Ishikawa (cell line): ENCODE measurements around the gene ATP5PO.

ENCODE experiments used
- CEBPB ChIP-seq: IDR thresholded peaks from 2 replicates; pipeline ENCODE4 v1.6.1; 2012
- CREB1 ChIP-seq: IDR thresholded peaks from 2 replicates; pipeline ENCODE4 v1.6.1; 2012; ENCODE audit warnings: low read depth
- EGR1 ChIP-seq: IDR thresholded peaks from 2 replicates; pipeline ENCODE4 v1.6.1; 2012
- EP300 ChIP-seq: IDR thresholded peaks from 2 replicates; pipeline ENCODE4 v1.6.1; 2012; ENCODE audit warnings: borderline replicate concordance
- FOXM1 ChIP-seq: IDR thresholded peaks from 2 replicates; pipeline ENCODE4 v1.6.1; 2012; ENCODE audit warnings: low read depth, borderline replicate concordance
- NFIC ChIP-seq: IDR thresholded peaks from 2 replicates; pipeline ENCODE4 v1.6.1; 2012
- RAD21 ChIP-seq: IDR thresholded peaks from 2 replicates; pipeline ENCODE4 v1.6.1; 2012; ENCODE audit warnings: low read depth
- TAF1 ChIP-seq: IDR thresholded peaks from 2 replicates; pipeline ENCODE4 v1.6.1; 2012; ENCODE audit warnings: low read depth, mild to moderate bottlenecking
- TCF12 ChIP-seq: IDR thresholded peaks from 2 replicates; pipeline ENCODE4 v1.6.1; 2012; ENCODE audit warnings: low read depth
- TEAD4 ChIP-seq: IDR thresholded peaks from 2 replicates; pipeline ENCODE4 v1.6.1; 2012
- YY1 ChIP-seq: IDR thresholded peaks from 2 replicates; pipeline ENCODE4 v1.6.1; 2012; ENCODE audit warnings: low read depth
- ZBTB7A ChIP-seq: IDR thresholded peaks from 2 replicates; pipeline ENCODE4 v1.6.1; 2012; ENCODE audit warnings: low read depth
- TF ChIP-seq, protein P1 (sequence below): IDR thresholded peaks from 2 replicates; pipeline ENCODE4 v1.6.1; 2012
- TF ChIP-seq, protein P2 (sequence below): IDR thresholded peaks from 2 replicates; pipeline ENCODE4 v1.6.1; 2012
- TF ChIP-seq, protein P3 (sequence below): IDR thresholded peaks from 2 replicates; pipeline ENCODE4 v1.6.1; 2012; ENCODE audit warnings: low read depth, mild to moderate bottlenecking

The ATP5PO gene

DNA sequence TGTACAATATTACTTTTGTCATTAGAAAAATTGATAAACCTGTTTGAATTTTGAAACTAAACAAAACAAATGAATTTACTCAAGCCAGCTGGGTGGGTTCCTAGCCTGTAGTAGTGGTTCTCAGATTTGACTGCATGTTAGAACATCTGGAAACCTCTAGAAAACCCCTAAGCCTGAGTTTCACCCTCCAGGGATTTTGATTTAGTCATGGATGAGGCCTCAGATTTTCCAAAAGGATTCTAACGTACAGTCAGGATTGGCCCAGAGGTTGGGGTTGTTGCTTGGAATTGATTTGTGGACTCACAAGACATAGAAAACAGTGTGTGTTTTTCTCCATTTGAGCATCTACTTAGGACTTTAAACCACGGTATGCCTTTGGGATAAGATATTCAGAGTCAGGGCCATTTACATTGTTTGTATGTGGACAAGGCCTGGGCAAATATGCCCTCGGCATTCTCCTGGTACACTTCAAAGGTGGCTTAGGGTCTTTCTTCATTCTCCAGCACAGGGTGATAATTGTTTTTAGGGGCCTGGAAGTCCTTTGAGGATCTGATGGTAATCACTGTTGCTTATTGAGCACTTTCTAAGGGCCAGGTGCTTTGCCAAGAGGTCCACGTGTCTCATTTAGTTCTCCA is 42.6 kb downstream of the ATP5PO start:
- no peak for TF ChIP-seq EP300
- TF ChIP-seq EGR1: no peak
- TF ChIP-seq, protein P1, sequence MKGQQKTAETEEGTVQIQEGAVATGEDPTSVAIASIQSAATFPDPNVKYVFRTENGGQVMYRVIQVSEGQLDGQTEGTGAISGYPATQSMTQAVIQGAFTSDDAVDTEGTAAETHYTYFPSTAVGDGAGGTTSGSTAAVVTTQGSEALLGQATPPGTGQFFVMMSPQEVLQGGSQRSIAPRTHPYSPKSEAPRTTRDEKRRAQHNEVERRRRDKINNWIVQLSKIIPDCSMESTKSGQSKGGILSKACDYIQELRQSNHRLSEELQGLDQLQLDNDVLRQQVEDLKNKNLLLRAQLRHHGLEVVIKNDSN: no peak
- no peak for TF ChIP-seq FOXM1
- no peak for TF ChIP-seq YY1
- TF ChIP-seq RAD21: no peak

DNA sequence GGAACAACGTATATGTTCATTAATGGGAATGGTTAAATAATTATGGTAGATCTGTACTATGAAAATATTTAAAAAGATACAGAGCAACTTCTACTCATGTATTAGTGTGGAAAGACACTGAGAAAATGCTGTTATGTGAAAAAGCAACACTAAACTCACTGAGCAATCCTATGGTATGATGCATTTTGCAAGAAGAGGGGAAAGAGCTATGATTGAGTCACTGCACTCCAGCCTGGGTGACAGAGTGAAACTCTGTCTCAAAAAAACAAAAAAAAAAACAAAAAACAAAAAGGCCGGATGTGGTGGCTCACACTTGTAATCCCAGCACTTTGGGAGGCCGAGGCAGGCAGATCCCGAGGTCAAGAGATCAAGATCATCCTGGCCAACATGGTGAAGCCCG is 44.4 kb downstream of the ATP5PO start:
- TF ChIP-seq, protein P2, sequence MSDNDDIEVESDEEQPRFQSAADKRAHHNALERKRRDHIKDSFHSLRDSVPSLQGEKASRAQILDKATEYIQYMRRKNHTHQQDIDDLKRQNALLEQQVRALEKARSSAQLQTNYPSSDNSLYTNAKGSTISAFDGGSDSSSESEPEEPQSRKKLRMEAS: no peak
- TF ChIP-seq RAD21 (no peak), YY1 (no peak), TAF1 (no peak), TCF12 (no peak), EGR1 (no peak), TEAD4 (no peak), CREB1 (no peak), FOXM1 (no peak)
- TF ChIP-seq, protein P3, sequence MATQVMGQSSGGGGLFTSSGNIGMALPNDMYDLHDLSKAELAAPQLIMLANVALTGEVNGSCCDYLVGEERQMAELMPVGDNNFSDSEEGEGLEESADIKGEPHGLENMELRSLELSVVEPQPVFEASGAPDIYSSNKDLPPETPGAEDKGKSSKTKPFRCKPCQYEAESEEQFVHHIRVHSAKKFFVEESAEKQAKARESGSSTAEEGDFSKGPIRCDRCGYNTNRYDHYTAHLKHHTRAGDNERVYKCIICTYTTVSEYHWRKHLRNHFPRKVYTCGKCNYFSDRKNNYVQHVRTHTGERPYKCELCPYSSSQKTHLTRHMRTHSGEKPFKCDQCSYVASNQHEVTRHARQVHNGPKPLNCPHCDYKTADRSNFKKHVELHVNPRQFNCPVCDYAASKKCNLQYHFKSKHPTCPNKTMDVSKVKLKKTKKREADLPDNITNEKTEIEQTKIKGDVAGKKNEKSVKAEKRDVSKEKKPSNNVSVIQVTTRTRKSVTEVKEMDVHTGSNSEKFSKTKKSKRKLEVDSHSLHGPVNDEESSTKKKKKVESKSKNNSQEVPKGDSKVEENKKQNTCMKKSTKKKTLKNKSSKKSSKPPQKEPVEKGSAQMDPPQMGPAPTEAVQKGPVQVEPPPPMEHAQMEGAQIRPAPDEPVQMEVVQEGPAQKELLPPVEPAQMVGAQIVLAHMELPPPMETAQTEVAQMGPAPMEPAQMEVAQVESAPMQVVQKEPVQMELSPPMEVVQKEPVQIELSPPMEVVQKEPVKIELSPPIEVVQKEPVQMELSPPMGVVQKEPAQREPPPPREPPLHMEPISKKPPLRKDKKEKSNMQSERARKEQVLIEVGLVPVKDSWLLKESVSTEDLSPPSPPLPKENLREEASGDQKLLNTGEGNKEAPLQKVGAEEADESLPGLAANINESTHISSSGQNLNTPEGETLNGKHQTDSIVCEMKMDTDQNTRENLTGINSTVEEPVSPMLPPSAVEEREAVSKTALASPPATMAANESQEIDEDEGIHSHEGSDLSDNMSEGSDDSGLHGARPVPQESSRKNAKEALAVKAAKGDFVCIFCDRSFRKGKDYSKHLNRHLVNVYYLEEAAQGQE: no peak
- TF ChIP-seq, protein P1: no peak

DNA sequence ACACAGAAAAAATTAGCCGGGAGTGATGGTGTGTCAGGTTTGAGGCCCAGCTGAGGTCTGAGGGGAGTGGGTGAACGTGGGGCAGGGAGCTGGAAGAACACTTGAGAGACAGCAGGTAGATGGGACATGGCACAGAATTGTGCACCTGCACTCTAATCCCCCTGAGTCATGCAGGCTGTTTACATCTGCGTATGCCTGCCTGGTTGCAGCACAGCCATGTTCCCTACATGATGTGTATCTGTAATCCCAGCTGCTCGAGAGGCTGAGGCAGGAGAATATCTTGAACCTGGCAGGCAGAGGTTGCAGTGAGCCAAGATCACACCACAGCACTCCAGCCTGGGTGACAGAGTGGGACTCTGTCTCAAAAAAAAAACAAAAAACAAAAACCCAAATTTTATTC is 44.8 kb downstream of the ATP5PO start:
- TF ChIP-seq, protein P2: no peak
- TF ChIP-seq YY1 (no peak), RAD21 (no peak), ZBTB7A (no peak), CREB1 (no peak), CEBPB (no peak), TEAD4 (no peak), TCF12 (no peak), EGR1 (no peak), TAF1 (no peak)
- TF ChIP-seq, protein P3: no peak

DNA sequence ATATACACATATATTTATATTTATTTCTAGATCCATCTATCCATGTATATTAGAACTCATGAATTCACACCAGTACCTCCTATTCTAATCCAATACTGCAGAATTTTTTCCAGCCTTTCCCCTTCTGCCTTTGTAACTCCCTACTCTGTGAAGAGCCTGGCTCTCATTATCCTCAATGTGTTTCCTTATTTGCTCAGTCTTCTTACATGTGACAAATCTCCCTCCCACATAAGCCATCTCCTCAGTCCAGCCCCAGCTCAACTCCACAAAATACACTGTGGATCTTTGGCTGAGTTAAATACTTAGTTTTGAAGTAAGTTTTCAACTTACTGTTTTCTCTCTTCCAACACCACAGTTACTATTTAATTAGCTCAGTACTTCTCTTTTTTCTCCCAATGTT is 45.7 kb downstream of the ATP5PO start:
- no peak for TF ChIP-seq CEBPB
- no peak for TF ChIP-seq YY1
- no peak for TF ChIP-seq EGR1
- TF ChIP-seq, protein P2: no peak
- TF ChIP-seq TAF1: no peak
- no peak for TF ChIP-seq ZBTB7A
- no peak for TF ChIP-seq RAD21
- TF ChIP-seq, protein P1: no peak
- no peak for TF ChIP-seq TCF12
- TF ChIP-seq FOXM1: no peak

DNA sequence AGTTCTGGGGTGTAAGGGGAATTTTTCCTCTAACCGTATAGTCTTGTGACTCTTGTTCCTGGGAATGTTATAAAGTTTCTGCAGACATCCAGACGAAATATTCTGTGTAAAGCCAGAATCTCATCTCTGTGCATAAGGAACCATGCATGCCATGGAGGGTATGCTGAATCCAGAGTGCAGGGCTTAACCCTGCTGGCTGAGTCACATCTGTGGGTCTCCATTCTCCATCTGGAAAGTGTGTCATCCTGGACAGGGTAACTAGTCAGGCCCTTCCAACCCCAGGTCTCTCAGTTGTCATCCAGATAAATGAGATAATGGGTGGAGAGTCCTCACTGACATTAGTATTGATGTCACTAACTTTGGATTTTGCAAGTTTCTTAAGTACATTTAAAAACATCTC is 48.8 kb downstream of the ATP5PO start:
- TF ChIP-seq RAD21: no peak
- TF ChIP-seq, protein P1: no peak
- no peak for TF ChIP-seq TCF12
- TF ChIP-seq NFIC: no peak
- TF ChIP-seq, protein P2: no peak
- no peak for TF ChIP-seq ZBTB7A
- no peak for TF ChIP-seq EP300
- TF ChIP-seq YY1: no peak
- no peak for TF ChIP-seq TEAD4
- no peak for TF ChIP-seq EGR1
- no peak for TF ChIP-seq FOXM1
- TF ChIP-seq, protein P3: no peak
- TF ChIP-seq CEBPB: no peak
- no peak for TF ChIP-seq TAF1
- no peak for TF ChIP-seq CREB1
